ENCODE data around the gene PIP5K1C.
"Not testable (repeated sequence)": the region's sequence is repeated elsewhere in the genome, so short reads cannot be mapped to it uniquely, and the experiment has no call there.

Gene PIP5K1C

GRCh38 chr19:3636962-3637361 lies 63.3 kb downstream of the PIP5K1C start:
- no peak overlapping the region for H3K4me3 ChIP-seq (ENCODE audit: low read length)
- no peaks in the 10 kb centered on the region for H3K4me1 ChIP-seq (ENCODE audit: control insufficient read depth, insufficient read depth, low read length)

GRCh38 chr19:3636506-3636905 lies 63.8 kb downstream of the PIP5K1C start:
- no peak for DNase-seq (ENCODE audit: low read depth)
- H3K9ac ChIP-seq (ENCODE audit: low read length): no peak overlapping the region
- H3K27me3 ChIP-seq (replicated peaks; ENCODE audit: control insufficient read depth, insufficient read depth, low read length): no peaks in the 10 kb centered on the region
- H3K4me3 ChIP-seq (ENCODE audit: low read length): no peak overlapping the region
- no peaks in the 10 kb centered on the region for H3K4me1 ChIP-seq (ENCODE audit: control insufficient read depth, insufficient read depth, low read length)
- no peaks in the 10 kb centered on the region for H3K9me3 ChIP-seq (ENCODE audit: control insufficient read depth, low read length)
- peaks cover 33% of the 10 kb centered on the region for H3K36me3 ChIP-seq (ENCODE audit: control insufficient read depth, insufficient read depth, low read length, severe bottlenecking)

More at GRCh38 chr19:3636962-3637361, 63.3 kb downstream of the PIP5K1C start:
- no peaks in the 10 kb centered on the region for H3K27me3 ChIP-seq (replicated peaks; ENCODE audit: control insufficient read depth, insufficient read depth, low read length)
- no peak overlapping the region for H3K9ac ChIP-seq (ENCODE audit: low read length)
- DNase-seq (ENCODE audit: low read depth): no peak
- H3K36me3 ChIP-seq (ENCODE audit: control insufficient read depth, insufficient read depth, low read length, severe bottlenecking): peaks cover 33% of the 10 kb centered on the region
- no peaks in the 10 kb centered on the region for H3K9me3 ChIP-seq (ENCODE audit: control insufficient read depth, low read length)

DNA sequence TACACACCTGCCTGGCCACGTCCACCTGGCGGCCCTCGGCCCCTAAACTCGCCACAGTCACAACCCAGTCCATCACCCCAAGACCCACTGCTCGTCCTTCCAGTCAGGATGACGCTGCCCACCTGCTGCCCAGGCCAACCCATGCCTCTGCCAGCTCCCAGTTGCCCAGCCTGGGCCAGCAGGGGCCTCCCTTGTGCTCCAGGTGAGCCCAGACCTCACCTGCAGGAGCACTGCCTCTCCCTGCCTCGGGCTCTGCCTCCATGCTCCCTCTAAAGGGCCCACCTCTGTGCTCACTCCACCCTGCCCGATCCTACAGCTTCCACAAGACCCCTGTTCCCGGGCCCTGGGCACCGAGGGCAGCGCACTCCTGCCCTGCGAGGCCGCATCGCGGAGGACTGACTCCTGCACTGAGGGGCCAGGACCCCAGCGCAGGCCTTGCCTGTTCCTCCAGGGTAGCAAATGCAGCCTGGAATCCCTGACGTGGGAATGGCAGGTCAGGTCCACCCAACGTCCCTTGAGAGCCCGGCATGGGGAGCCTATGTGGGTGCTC lies 65.7 kb downstream of the PIP5K1C start:
- peaks cover 28% of the 10 kb centered on the region for H3K36me3 ChIP-seq (ENCODE audit: control insufficient read depth, insufficient read depth, low read length, severe bottlenecking)
- H3K9me3 ChIP-seq (ENCODE audit: control insufficient read depth, low read length): no peaks in the 10 kb centered on the region
- no peak for DNase-seq (ENCODE audit: low read depth)
- H3K9ac ChIP-seq (ENCODE audit: low read length): no peak overlapping the region
- no peaks in the 10 kb centered on the region for H3K27me3 ChIP-seq (replicated peaks; ENCODE audit: control insufficient read depth, insufficient read depth, low read length)
- no peak overlapping the region for H3K4me3 ChIP-seq (ENCODE audit: low read length)
- H3K4me1 ChIP-seq (ENCODE audit: control insufficient read depth, insufficient read depth, low read length): no peaks in the 10 kb centered on the region

- no peak overlapping the region for H3K9ac ChIP-seq (ENCODE audit: low read length)
- no peaks in the 10 kb centered on the region for H3K9me3 ChIP-seq (ENCODE audit: control insufficient read depth, low read length)
- no peak for DNase-seq (ENCODE audit: low read depth)
- H3K36me3 ChIP-seq (ENCODE audit: control insufficient read depth, insufficient read depth, low read length, severe bottlenecking): peaks cover 19% of the 10 kb centered on the region
- H3K27me3 ChIP-seq (replicated peaks; ENCODE audit: control insufficient read depth, insufficient read depth, low read length): no peaks in the 10 kb centered on the region
- H3K4me1 ChIP-seq (ENCODE audit: control insufficient read depth, insufficient read depth, low read length): no peaks in the 10 kb centered on the region
- no peak overlapping the region for H3K4me3 ChIP-seq (ENCODE audit: low read length)
Measured at GRCh38 chr19:3633559-3633988, 66.7 kb downstream of the PIP5K1C start.

DNA sequence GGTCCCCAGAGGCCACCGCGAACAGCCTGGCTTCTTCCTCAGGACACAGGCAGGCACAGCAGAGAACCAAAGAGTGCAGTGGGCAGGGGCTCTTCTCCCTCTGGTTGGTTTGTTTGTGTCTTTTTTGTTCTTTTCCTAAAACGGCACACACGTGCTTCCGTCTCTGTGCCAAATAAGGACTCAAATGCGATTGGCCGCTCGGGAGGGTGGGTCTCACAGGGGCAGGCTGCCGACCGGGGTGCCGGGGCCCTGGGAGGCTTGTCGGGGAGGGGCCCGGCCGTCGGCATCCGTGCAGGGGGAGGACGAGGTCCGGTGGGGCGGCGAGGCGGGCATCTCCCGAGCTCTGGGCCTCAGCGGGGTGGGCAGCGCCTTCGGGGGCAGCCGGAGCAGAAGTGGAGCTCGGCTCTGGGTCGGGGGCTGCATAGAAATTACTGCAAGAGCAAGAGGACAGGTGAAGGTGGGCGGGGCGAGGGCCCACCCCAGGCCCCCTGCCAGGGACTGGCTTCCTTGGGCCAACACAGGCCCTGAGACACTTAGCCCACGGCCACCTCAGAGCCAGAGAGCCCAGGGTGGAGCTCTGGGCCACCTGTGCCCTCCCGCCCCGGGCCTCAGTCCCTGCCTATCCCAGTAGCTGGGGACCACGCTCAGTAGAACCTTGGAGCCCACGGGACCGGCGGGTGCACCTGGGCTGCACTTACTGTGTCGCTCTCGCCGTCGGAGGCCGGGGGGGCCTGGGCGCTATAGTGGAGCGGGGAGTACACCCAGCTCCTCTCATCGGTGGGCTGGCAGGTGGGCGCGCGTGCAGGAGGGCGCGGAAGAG lies 67.3 kb downstream of the PIP5K1C start:
- no peak overlapping the region for H3K9ac ChIP-seq (ENCODE audit: low read length)
- no peak overlapping the region for H3K4me3 ChIP-seq (ENCODE audit: low read length)
- no peaks in the 10 kb centered on the region for H3K27me3 ChIP-seq (replicated peaks; ENCODE audit: control insufficient read depth, insufficient read depth, low read length)
- no peaks in the 10 kb centered on the region for H3K4me1 ChIP-seq (ENCODE audit: control insufficient read depth, insufficient read depth, low read length)
- no peak for DNase-seq (ENCODE audit: low read depth)
- H3K9me3 ChIP-seq (ENCODE audit: control insufficient read depth, low read length): no peaks in the 10 kb centered on the region
- peaks cover 13% of the 10 kb centered on the region for H3K36me3 ChIP-seq (ENCODE audit: control insufficient read depth, insufficient read depth, low read length, severe bottlenecking)

DNA sequence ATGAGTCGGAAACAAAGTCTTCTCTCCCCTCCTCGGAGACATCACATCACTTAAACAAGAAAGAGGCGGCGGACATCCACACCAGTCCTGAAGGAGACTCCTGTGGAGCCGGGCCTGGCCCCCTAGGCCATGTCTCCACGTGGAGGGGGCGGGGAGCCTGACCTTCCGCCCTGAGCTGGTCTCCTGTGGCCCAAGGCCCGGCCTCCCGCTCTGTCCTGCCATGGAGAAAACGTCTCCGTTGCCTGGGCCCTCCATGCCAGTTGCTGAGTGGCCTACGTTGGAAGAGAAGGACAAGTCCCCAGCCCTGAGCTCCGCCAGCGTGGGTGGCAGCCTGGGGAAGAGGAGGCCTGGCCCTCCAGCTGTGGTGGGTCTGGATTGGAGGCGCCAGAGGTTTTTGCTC lies 68.2 kb downstream of the PIP5K1C start:
- Histone ChIP-seq H3K9ac (ENCODE audit: low read length) (no peak overlapping the region), H3K36me3 (ENCODE audit: control insufficient read depth, insufficient read depth, low read length, severe bottlenecking) (peaks cover 13% of the 10 kb centered on the region), H3K4me3 (ENCODE audit: low read length) (no peak overlapping the region), H3K4me1 (ENCODE audit: control insufficient read depth, insufficient read depth, low read length) (peaks cover 3% of the 10 kb centered on the region), H3K9me3 (ENCODE audit: control insufficient read depth, low read length) (no peaks in the 10 kb centered on the region), H3K27me3 (replicated peaks; ENCODE audit: control insufficient read depth, insufficient read depth, low read length) (no peaks in the 10 kb centered on the region)
- no peak for DNase-seq (ENCODE audit: low read depth)

GRCh38 chr19:3631053-3631861 lies 69.0 kb downstream of the PIP5K1C start:
- Histone ChIP-seq H3K36me3 (ENCODE audit: control insufficient read depth, insufficient read depth, low read length, severe bottlenecking) (peaks cover 13% of the 10 kb centered on the region), H3K4me1 (ENCODE audit: control insufficient read depth, insufficient read depth, low read length) (peaks cover 3% of the 10 kb centered on the region)
- no peak for DNase-seq (ENCODE audit: low read depth)

DNA sequence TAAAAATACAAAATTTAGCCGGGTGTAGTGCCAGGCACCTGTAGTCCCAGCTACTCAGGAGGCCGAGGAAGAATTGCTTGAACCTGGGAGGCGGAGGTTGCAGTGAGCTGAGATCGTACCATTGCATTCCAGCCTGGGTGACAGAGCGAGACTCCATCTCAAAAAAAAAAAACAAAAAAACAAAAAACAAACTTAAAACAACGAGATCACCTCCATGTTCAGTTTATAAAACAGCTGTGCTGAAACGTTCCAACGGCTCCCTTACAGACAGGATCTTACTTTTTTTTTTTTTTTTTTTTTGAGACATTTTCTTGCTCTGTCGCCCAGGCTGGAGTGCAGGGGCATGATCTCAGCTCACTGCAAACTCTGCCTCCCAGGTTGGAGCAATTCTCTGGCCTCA lies 71.5 kb downstream of the PIP5K1C start:
- not testable (repeated sequence) for DNase-seq (ENCODE audit: low read depth); H3K9me3 ChIP-seq (ENCODE audit: control insufficient read depth, low read length); H3K9ac ChIP-seq (ENCODE audit: low read length); H3K27me3 ChIP-seq (replicated peaks; ENCODE audit: control insufficient read depth, insufficient read depth, low read length); H3K4me3 ChIP-seq (ENCODE audit: low read length)
- H3K4me1 ChIP-seq (ENCODE audit: control insufficient read depth, insufficient read depth, low read length): peaks cover 13% of the 10 kb centered on the region
- H3K36me3 ChIP-seq (ENCODE audit: control insufficient read depth, insufficient read depth, low read length, severe bottlenecking): peaks cover 13% of the 10 kb centered on the region

More at GRCh38 chr19:3631053-3631861, 69.0 kb downstream of the PIP5K1C start:
- H3K4me3 ChIP-seq (ENCODE audit: low read length): no peak overlapping the region
- H3K27me3 ChIP-seq (replicated peaks; ENCODE audit: control insufficient read depth, insufficient read depth, low read length): no peaks in the 10 kb centered on the region
- no peak overlapping the region for H3K9ac ChIP-seq (ENCODE audit: low read length)
- no peaks in the 10 kb centered on the region for H3K9me3 ChIP-seq (ENCODE audit: control insufficient read depth, low read length)

DNA sequence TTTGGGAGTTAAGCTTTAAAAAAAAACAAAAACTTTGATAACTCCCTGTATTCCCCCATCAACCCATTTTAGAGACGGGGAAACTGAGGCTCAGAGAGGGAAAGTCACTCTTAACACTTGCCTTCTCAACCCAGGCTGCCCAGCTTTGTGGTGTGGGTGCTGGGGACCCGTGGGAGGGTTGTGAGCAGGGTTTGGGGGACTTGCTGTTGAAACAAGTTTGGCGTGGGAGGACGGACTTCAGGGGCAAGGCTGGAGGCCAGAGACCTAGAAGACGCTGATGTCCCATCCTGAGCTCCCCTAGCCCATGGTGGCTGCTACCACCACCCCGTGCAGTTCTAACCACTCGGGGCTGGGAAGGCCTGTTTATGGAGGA lies 72.9 kb downstream of the PIP5K1C start:
- peaks cover 17% of the 10 kb centered on the region for H3K36me3 ChIP-seq (ENCODE audit: control insufficient read depth, insufficient read depth, low read length, severe bottlenecking)
- no peak for DNase-seq (ENCODE audit: low read depth)
- H3K9me3 ChIP-seq (ENCODE audit: control insufficient read depth, low read length): no peaks in the 10 kb centered on the region
- H3K9ac ChIP-seq (ENCODE audit: low read length): peak overlapping the region; percentile 91
- peak overlapping the region; percentile 91 for H3K4me3 ChIP-seq (ENCODE audit: low read length)
- H3K27me3 ChIP-seq (replicated peaks; ENCODE audit: control insufficient read depth, insufficient read depth, low read length): no peaks in the 10 kb centered on the region
- H3K4me1 ChIP-seq (ENCODE audit: control insufficient read depth, insufficient read depth, low read length): peaks cover 13% of the 10 kb centered on the region

GRCh38 chr19:3626473-3627350 lies 73.6 kb downstream of the PIP5K1C start, which contains the start of gene CACTIN:
TSS of gene CACTIN (minus strand) at chr19:3626790. CDS start at chr19:3626762, 28 bp downstream.
- Histone ChIP-seq H3K4me1 (ENCODE audit: control insufficient read depth, insufficient read depth, low read length) (peaks cover 13% of the 10 kb centered on the region), H3K9me3 (ENCODE audit: control insufficient read depth, low read length) (no peaks in the 10 kb centered on the region), H3K36me3 (ENCODE audit: control insufficient read depth, insufficient read depth, low read length, severe bottlenecking) (peaks cover 14% of the 10 kb centered on the region), H3K4me3 (ENCODE audit: low read length) (peak within 1 kb of the TSS; percentile 91), H3K9ac (ENCODE audit: low read length) (peak within 1 kb of the TSS; percentile 91), H3K27me3 (replicated peaks; ENCODE audit: control insufficient read depth, insufficient read depth, low read length) (no peaks in the 10 kb centered on the region)
- DNase-seq (ENCODE audit: low read depth): peak; percentile 100

Data from adipocyte (in vitro differentiated cells).